Loucy (cell line): ENCODE measurements around the gene TIMM10B.

Experiments used
- H2AFZ ChIP-seq: fragments of 200-600 bp; sonication (generic); 2 replicates; pipeline ENCODE4 v1.6.0; 2016; ENCODE audit warnings: antibody characterized with exemption, mild to moderate bottlenecking, low read length, moderate library complexity
- H3F3A ChIP-seq: fragments of 200-600 bp; 2 replicates; pipeline ENCODE4 v1.6.0; 2016; ENCODE audit warnings: antibody characterized with exemption, low read depth, mild to moderate bottlenecking
- H3K27me3 ChIP-seq: fragments of 200-600 bp; sonication (generic); 2 replicates; pipeline ENCODE4 v1.6.1; 2014; ENCODE audit warnings: low read length, mild to moderate bottlenecking; ENCODE audit not compliant: insufficient read depth, poor library complexity, severe bottlenecking
- H3K36me3 ChIP-seq: fragments of 200-600 bp; sonication (generic); 2 replicates; pipeline ENCODE4 v1.6.1; 2016; ENCODE audit warnings: low read length; ENCODE audit not compliant: insufficient read depth
- H3K4me1 ChIP-seq: fragments of 200-600 bp; sonication (generic); 2 replicates; pipeline ENCODE4 v1.5.1; 2014; ENCODE audit warnings: low read length, mild to moderate bottlenecking; ENCODE audit not compliant: insufficient read depth, poor library complexity, severe bottlenecking
- H3K4me2 ChIP-seq: fragments of 200-600 bp; sonication (generic); 2 replicates; pipeline ENCODE4 v1.6.0; 2014; ENCODE audit warnings: antibody characterized with exemption, low read length, low read depth, mild to moderate bottlenecking; ENCODE audit not compliant: poor library complexity, severe bottlenecking
- H3K4me3 ChIP-seq: fragments of 200-600 bp; sonication (generic); 2 replicates; pipeline ENCODE4 v1.5.1; 2014; ENCODE audit warnings: low read length, mild to moderate bottlenecking, mixed read lengths; ENCODE audit not compliant: poor library complexity, severe bottlenecking
- H3K79me2 ChIP-seq: fragments of 200-600 bp; sonication (generic); 2 replicates; pipeline ENCODE4 v1.6.1; 2014; ENCODE audit warnings: low read length; ENCODE audit not compliant: insufficient read depth
- H3K9ac ChIP-seq: fragments of 200-600 bp; sonication (generic); 2 replicates; pipeline ENCODE4 v1.6.0; 2014; ENCODE audit warnings: mild to moderate bottlenecking, low read depth, low read length, moderate library complexity; ENCODE audit not compliant: poor library complexity, severe bottlenecking
- H3K9me2 ChIP-seq: fragments of 200-600 bp; sonication (generic); replicated peaks from 2 replicates; pipeline ENCODE4 v1.6.1; 2016; ENCODE audit warnings: low read depth, low read length, mixed read lengths
- H3K9me3 ChIP-seq: fragments of 200-600 bp; sonication (generic); 2 replicates; pipeline ENCODE4 v1.6.1; 2014; ENCODE audit warnings: mild to moderate bottlenecking, antibody characterized with exemption, low read length, low read depth; ENCODE audit not compliant: insufficient read depth
- H4K20me1 ChIP-seq: fragments of 200-600 bp; sonication (generic); 2 replicates; pipeline ENCODE4 v1.6.0; 2014; ENCODE audit warnings: antibody characterized with exemption, low read length, mild to moderate bottlenecking; ENCODE audit not compliant: insufficient read depth, poor library complexity, severe bottlenecking
- EZH2phosphoT487 ChIP-seq: fragments of 200-600 bp; IDR thresholded peaks from 2 replicates; pipeline ENCODE4 v1.6.1; 2018; ENCODE audit warnings: antibody characterized with exemption, mild to moderate bottlenecking, moderate library complexity, borderline replicate concordance
- TF ChIP-seq, protein P1 (sequence below): fragments of 200-600 bp; sonication (generic); conservative IDR thresholded peaks from 2 replicates; pipeline ENCODE4 v1.5.1; 2014; ENCODE audit warnings: mild to moderate bottlenecking, antibody characterized with exemption, low read length

Gene TIMM10B

DNA sequence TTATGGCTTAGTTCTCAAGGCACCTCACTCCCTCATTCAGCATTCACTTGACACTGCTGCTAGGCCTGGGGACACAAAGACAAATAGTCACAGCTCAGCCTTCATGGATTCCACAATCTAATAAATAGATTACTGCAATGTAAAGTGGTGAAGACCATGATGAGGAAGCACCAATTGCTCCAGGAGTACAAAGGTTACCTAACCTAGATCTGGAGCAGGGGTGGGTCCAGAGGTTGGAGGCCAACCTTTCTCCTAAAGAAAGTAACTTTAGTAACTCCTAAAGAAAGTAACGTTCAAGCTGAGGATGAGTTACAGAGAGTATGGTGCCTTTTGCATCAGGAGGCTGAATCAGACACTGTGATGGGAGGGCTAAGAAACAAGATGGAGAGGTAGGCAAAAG, 11.7 kb upstream of the TIMM10B start:
- peak overlapping the region; percentile 26 for H3K4me3 ChIP-seq
- H3K9me3 ChIP-seq, result no peaks in the 10 kb centered on the region
- TF ChIP-seq EZH2phosphoT487, result no peak
- TF ChIP-seq, protein P1, sequence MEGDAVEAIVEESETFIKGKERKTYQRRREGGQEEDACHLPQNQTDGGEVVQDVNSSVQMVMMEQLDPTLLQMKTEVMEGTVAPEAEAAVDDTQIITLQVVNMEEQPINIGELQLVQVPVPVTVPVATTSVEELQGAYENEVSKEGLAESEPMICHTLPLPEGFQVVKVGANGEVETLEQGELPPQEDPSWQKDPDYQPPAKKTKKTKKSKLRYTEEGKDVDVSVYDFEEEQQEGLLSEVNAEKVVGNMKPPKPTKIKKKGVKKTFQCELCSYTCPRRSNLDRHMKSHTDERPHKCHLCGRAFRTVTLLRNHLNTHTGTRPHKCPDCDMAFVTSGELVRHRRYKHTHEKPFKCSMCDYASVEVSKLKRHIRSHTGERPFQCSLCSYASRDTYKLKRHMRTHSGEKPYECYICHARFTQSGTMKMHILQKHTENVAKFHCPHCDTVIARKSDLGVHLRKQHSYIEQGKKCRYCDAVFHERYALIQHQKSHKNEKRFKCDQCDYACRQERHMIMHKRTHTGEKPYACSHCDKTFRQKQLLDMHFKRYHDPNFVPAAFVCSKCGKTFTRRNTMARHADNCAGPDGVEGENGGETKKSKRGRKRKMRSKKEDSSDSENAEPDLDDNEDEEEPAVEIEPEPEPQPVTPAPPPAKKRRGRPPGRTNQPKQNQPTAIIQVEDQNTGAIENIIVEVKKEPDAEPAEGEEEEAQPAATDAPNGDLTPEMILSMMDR, result no peak
- H3K79me2 ChIP-seq, result peaks cover 6% of the 10 kb centered on the region; the same call in 1 of the 2 replicates
- H3K36me3 ChIP-seq, result no peaks in the 10 kb centered on the region
- no peaks in the 10 kb centered on the region for H3K27me3 ChIP-seq
- peak overlapping the region; percentile 50 for H3K4me2 ChIP-seq
- H3F3A ChIP-seq, result peaks cover 3% of the 10 kb centered on the region; the same call in 1 of the 2 replicates
- no peaks in the 10 kb centered on the region for H3K9me2 ChIP-seq
- H3K9ac ChIP-seq, result no peak overlapping the region
- peak overlapping the region; percentile 22; the same call in 1 of the 2 replicates for H2AFZ ChIP-seq
- H3K4me1 ChIP-seq, result peaks cover 44% of the 10 kb centered on the region
- no peaks in the 10 kb centered on the region for H4K20me1 ChIP-seq

DNA sequence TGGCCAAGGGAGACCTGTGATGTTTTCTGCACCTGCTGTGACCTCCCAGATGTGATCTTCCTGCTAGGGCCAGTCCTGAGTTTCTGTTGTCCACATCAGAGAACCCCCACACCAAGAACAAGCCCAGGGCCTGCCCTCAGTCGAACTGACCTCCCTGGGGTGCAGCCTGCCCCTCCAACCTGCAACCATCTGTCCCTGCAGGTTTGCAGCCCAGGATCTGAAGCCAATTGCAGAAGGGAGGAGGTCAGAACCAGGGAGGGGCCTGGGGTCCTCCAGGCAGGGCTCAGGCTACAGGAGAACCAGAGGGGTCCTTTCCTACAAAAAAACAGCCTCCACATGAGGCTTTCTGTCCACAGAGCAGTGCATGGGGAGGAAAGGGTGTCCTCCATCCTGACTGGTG, 8.4 kb upstream of the TIMM10B start:
- no peaks in the 10 kb centered on the region for H3K9me2 ChIP-seq
- TF ChIP-seq, protein P1, result no peak
- TF ChIP-seq EZH2phosphoT487, result no peak
- H3K9me3 ChIP-seq, result no peaks in the 10 kb centered on the region
- H3K79me2 ChIP-seq, result peaks cover 6% of the 10 kb centered on the region; the same call in 1 of the 2 replicates
- H3F3A ChIP-seq, result peaks cover 15% of the 10 kb centered on the region; the same call in 1 of the 2 replicates
- peak overlapping the region; percentile 74 for H3K9ac ChIP-seq
- H3K27me3 ChIP-seq, result no peaks in the 10 kb centered on the region
- no peaks in the 10 kb centered on the region; the same call in 1 of the 2 replicates for H3K36me3 ChIP-seq
- H3K4me2 ChIP-seq, result peak overlapping the region; percentile 77
- H3K4me3 ChIP-seq, result peak overlapping the region; percentile 90
- peaks cover 44% of the 10 kb centered on the region for H3K4me1 ChIP-seq
- H2AFZ ChIP-seq, result no peak overlapping the region
- no peaks in the 10 kb centered on the region for H4K20me1 ChIP-seq

DNA sequence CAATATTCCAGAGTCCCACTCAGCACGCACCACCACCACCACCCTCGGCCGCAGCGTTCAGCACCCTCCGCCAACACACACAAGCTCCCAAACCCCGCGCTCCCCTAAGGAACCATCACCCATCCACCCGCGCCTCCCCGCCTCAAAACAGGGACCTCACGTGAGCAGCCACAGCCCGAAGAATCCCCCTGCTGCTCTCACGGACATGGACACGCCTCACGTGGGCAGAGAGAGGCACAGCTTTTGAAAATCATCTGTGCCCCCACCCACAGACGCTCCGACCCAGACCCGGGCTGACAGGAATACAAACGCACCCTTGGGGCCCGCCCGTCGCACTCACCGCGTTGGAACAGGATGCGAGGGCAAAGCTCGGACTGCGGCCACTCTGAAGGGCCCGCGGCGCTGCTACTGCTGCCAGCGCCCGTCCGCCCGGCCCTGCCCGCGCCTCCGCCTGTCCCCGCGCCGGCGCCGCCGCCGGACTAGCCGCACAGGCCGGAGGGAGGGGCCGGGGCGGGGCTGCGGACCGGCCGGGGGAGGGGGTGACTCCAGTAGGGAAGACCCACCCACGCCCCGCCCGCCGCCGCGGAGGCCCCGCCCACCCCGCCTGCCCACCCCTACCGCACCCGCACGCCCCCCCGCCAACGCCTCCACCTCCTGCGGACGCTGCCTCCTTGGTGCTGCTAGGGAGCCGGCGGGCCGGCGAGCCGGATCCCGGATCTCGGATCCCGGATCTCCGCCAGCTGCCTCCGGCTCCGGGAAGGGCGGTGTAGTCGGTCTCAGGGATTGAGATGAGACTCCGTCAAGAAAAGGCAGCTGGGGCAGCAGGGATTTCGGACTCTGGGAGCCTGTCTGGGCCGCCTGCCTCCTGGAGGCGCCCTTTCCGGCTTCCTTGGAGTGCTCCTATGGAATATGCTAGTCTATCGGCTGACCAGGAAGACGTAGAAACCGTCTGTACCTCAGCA, 7.6 kb upstream of the TIMM10B start, which contains the start of gene TRIM3:
Gene TRIM3, minus strand, starts transcription at position 491 of the 962 bp plus-strand sequence. CDS start 8,246 bp downstream, outside the sequence.
- Histone ChIP-seq H3K27me3 (no peaks in the 10 kb centered on the region), H2AFZ (peak within 1 kb of the TSS; percentile 87; the same call in 1 of the 2 replicates), H3F3A (peaks cover 15% of the 10 kb centered on the region; the same call in 1 of the 2 replicates), H3K4me1 (peaks cover 41% of the 10 kb centered on the region), H4K20me1 (no peaks in the 10 kb centered on the region), H3K9me3 (no peaks in the 10 kb centered on the region), H3K9me2 (no peaks in the 10 kb centered on the region), H3K9ac (peak within 1 kb of the TSS; percentile 74), H3K79me2 (peaks cover 6% of the 10 kb centered on the region; the same call in 1 of the 2 replicates), H3K36me3 (no peaks in the 10 kb centered on the region; the same call in 1 of the 2 replicates), H3K4me2 (peak within 1 kb of the TSS; percentile 86), H3K4me3 (peak within 1 kb of the TSS; percentile 90)
- TF ChIP-seq EZH2phosphoT487, result no peak
- TF ChIP-seq, protein P1, result no peak
